ENCODE results near the gene USH2A.

The USH2A gene

DNA sequence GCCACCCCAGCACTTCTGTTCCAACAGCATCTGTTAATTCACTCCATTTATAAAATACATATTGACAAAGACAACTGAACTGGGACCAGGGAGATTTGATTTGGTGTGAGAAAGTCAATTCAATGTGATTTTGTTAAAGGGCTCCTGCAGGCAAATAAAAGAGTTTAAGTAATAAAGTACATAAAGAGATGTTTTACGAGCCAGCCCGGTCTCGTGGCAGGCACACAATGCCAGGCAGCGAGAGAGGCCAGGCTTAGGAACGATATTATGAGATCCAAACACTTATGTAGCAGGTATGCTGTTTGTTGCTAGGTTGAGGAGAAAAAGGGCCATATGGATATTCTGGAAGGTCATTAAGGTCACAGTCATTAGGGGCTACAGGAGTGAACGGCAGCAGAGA lies 629.1 kb downstream of the USH2A start:
- no peak for FAIRE-seq
- DNase-seq (ENCODE audit: insufficient read length): no peak
- no peak for TF ChIP-seq TAF1 (IDR thresholded peaks at IDR 0.05; ENCODE audit: borderline replicate concordance, low read depth, low read length)
- TF ChIP-seq POLR2AphosphoS5 (IDR thresholded peaks at IDR 0.05; ENCODE audit: low read depth, low read length): no peak
- no peak for TF ChIP-seq POLR2A (IDR thresholded peaks at IDR 0.05; ENCODE audit: low read depth, low read length)

DNA sequence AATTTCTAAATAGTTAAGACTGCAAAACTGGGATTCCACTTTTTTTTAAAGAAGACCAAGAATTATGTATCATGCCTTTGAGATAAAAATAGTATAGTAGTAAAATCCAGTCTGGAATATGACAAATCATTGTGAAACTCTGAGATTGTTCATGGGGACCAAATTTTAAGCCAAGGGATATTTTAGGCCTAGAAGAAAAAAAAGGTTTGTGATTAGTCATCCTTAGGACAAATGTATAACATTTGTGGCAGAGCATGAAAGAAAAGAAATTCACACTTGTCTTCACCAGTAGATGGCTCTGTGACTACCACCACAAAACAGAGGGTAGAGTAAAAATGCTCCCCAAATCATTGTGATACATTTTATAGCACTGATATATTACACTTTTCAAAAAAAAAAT lies 630.1 kb downstream of the USH2A start:
- FAIRE-seq (no peak), DNase-seq (ENCODE audit: insufficient read length) (no peak)
- TF ChIP-seq TAF1 (IDR thresholded peaks at IDR 0.05; ENCODE audit: borderline replicate concordance, low read depth, low read length) (no peak), POLR2A (IDR thresholded peaks at IDR 0.05; ENCODE audit: low read depth, low read length) (no peak), POLR2AphosphoS5 (IDR thresholded peaks at IDR 0.05; ENCODE audit: low read depth, low read length) (no peak)

DNA sequence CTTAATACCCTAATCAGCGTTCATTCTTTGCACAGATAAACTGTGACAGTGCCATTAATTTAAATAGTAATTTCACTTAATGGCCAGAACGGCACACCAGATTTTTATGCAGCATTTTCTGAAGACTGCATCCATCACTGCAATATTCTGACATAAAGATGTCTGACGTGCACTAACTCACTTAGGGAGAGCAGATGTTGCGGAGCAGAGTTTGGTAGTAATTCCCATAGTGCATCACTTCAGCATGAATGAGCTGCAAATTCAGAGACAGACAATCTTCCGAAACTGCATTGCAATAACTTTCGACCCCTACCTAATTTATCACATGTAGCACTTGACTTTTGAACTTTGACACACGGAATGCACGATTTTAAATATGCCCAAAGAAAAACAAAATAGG lies 630.8 kb downstream of the USH2A start:
- no peak for FAIRE-seq
- TF ChIP-seq TAF1 (IDR thresholded peaks at IDR 0.05; ENCODE audit: borderline replicate concordance, low read depth, low read length) (no peak), POLR2A (IDR thresholded peaks at IDR 0.05; ENCODE audit: low read depth, low read length) (no peak), POLR2AphosphoS5 (IDR thresholded peaks at IDR 0.05; ENCODE audit: low read depth, low read length) (no peak)
- DNase-seq (ENCODE audit: insufficient read length): no peak

DNA sequence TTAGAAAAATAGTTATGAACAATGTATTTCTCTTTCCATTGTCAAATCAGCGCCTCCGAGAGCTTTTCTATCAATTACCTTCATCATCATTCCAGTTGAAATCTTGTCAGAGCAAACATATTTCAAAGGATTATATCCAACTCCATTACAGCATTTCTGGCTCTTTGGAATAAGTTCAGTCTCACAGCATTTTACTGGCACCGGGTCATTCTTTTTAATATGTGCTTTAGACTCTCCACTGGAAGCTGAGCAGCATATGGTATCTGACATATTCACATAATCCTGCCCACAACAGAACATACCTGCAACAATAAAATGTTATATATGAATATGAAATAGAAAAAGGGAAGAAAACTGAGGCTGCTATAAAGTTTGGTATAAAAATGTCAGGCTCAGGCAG lies 633.3 kb downstream of the USH2A start:
- no peak for DNase-seq (ENCODE audit: insufficient read length)
- TF ChIP-seq POLR2AphosphoS5 (IDR thresholded peaks at IDR 0.05; ENCODE audit: low read depth, low read length): no peak
- no peak for TF ChIP-seq POLR2A (IDR thresholded peaks at IDR 0.05; ENCODE audit: low read depth, low read length)
- TF ChIP-seq TAF1 (IDR thresholded peaks at IDR 0.05; ENCODE audit: borderline replicate concordance, low read depth, low read length): no peak
- no peak for FAIRE-seq

- DNase-seq (ENCODE audit: insufficient read length): no peak
- FAIRE-seq: no peak
- no peak for TF ChIP-seq POLR2A (IDR thresholded peaks at IDR 0.05; ENCODE audit: low read depth, low read length)
- no peak for TF ChIP-seq POLR2AphosphoS5 (IDR thresholded peaks at IDR 0.05; ENCODE audit: low read depth, low read length)
- TF ChIP-seq TAF1 (IDR thresholded peaks at IDR 0.05; ENCODE audit: borderline replicate concordance, low read depth, low read length): no peak
These were observed 636.3 kb downstream of the USH2A start for GRCh38 chr1:215786997-215787396.

- TF ChIP-seq POLR2AphosphoS5 (IDR thresholded peaks at IDR 0.05; ENCODE audit: low read depth, low read length) (no peak), TAF1 (IDR thresholded peaks at IDR 0.05; ENCODE audit: borderline replicate concordance, low read depth, low read length) (no peak), POLR2A (IDR thresholded peaks at IDR 0.05; ENCODE audit: low read depth, low read length) (no peak)
- no peak for DNase-seq (ENCODE audit: insufficient read length)
- no peak for FAIRE-seq
These were observed 642.6 kb downstream of the USH2A start for GRCh38 chr1:215780641-215781040.

DNA sequence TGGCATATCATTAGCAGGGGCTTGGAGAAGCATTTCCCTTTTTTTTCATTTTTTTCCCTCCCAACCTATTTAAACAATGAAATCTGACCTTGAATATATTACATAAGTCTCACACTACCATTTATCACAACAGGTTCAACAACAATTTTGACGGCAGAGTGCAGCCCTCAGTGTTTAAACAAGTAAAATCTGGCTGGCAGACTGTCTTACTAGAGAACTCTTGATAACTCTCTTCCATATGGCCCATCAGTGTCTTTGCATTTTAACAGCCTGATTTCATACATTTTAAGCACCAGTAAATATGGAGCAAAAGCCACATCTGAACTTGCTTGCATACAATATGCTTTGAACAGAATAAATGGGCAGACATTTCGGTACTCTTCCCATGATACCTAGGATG lies 643.1 kb downstream of the USH2A start:
- FAIRE-seq: no peak

GRCh38 chr1:215779729-215780128 lies 643.5 kb downstream of the USH2A start:
- DNase-seq (ENCODE audit: insufficient read length) (no peak), FAIRE-seq (no peak)
- no peak for TF ChIP-seq POLR2AphosphoS5 (IDR thresholded peaks at IDR 0.05; ENCODE audit: low read depth, low read length)
- no peak for TF ChIP-seq POLR2A (IDR thresholded peaks at IDR 0.05; ENCODE audit: low read depth, low read length)
- TF ChIP-seq TAF1 (IDR thresholded peaks at IDR 0.05; ENCODE audit: borderline replicate concordance, low read depth, low read length): no peak

More for the DNA sequence above, 643.1 kb downstream of the USH2A start:
- DNase-seq (ENCODE audit: insufficient read length): no peak
- TF ChIP-seq POLR2A (IDR thresholded peaks at IDR 0.05; ENCODE audit: low read depth, low read length): no peak
- TF ChIP-seq TAF1 (IDR thresholded peaks at IDR 0.05; ENCODE audit: borderline replicate concordance, low read depth, low read length): no peak
- TF ChIP-seq POLR2AphosphoS5 (IDR thresholded peaks at IDR 0.05; ENCODE audit: low read depth, low read length): no peak

- FAIRE-seq: no peak
- no peak for DNase-seq (ENCODE audit: insufficient read length)
- TF ChIP-seq POLR2A (IDR thresholded peaks at IDR 0.05; ENCODE audit: low read depth, low read length) (no peak), TAF1 (IDR thresholded peaks at IDR 0.05; ENCODE audit: borderline replicate concordance, low read depth, low read length) (no peak), POLR2AphosphoS5 (IDR thresholded peaks at IDR 0.05; ENCODE audit: low read depth, low read length) (no peak)
These were observed 645.8 kb downstream of the USH2A start for GRCh38 chr1:215777370-215777925.

DNA sequence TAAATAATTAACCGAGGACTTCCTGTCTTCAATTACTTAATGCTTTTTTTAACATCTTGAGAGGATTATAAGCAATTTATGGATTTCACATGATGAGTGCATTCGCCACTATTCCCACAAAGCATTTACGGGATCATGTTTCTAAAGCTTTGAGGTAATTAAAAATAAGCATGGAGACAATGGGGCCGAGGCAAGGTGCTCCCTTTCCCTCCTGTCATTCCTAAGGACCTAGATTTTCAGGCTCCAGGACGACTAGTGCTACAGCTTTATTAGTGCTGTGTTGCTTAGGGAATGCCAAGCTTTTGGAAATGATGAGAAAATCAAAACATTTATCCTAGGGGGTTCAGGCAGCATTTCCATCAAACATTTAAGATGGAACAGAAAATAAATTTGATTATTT lies 646.9 kb downstream of the USH2A start:
- no peak for TF ChIP-seq POLR2AphosphoS5 (IDR thresholded peaks at IDR 0.05; ENCODE audit: low read depth, low read length)
- DNase-seq (ENCODE audit: insufficient read length): no peak
- FAIRE-seq: no peak

DNA sequence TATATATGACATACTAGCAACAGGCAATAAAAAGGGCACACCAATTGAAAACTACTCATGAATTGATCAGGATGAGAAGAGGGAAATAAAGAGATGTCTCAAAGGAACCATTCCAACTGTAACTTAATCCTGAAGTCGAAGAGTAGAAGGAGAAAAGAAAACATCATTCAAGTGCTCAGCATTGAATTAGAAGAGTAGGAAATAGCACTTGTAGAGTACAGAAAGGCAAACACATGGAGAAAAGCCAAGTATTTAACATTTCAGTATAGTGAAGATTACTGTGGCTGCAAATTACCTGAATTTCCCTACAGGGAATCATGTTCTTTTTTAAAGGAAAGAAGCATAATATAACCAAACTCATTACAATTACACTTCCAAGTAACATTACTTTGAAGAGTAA lies 651.1 kb downstream of the USH2A start:
- no peak for DNase-seq (ENCODE audit: insufficient read length)
- TF ChIP-seq POLR2AphosphoS5 (IDR thresholded peaks at IDR 0.05; ENCODE audit: low read depth, low read length) (no peak), POLR2A (IDR thresholded peaks at IDR 0.05; ENCODE audit: low read depth, low read length) (no peak), TAF1 (IDR thresholded peaks at IDR 0.05; ENCODE audit: borderline replicate concordance, low read depth, low read length) (no peak)
- no peak for FAIRE-seq

DNA sequence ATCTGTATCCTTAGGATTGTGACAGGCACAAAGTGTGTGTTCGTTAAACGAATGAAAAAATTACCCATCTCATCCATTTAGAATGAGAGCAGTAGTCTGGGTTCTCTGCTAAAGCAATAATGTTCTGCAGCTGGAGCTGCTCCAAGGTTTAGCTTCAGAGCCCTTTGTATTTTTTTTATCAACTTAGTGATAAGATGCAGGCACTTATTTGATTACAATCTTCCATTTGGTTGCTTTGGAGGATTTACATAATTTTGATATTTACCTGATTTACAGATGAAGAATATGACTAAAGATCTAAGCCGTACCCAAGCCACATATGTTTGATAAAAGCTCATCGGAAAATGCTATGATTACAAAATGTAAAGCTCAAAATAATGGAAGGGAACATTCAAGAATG lies 654.9 kb downstream of the USH2A start:
- no peak for TF ChIP-seq TAF1 (IDR thresholded peaks at IDR 0.05; ENCODE audit: borderline replicate concordance, low read depth, low read length)
- DNase-seq (ENCODE audit: insufficient read length) (no peak), FAIRE-seq (no peak)

DNA sequence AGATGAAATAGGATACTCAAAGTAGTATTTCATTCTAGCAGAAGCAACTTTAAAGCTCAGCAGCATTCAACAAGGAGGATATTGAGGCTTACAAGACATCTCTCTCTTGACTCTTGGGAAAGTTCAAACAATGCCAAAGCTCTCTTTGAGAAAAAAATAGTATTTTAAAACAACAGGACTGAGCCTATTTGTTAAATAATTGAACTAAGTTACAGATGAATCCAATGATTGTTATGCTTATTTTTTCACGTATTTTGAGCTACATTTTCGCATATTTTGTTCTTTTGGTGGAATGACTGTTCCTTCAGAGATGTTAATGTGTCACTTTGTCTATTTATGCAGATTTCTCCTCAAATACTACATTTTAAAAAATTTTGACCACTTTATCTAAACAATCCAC lies 655.5 kb downstream of the USH2A start:
- FAIRE-seq: no peak
- TF ChIP-seq TAF1 (IDR thresholded peaks at IDR 0.05; ENCODE audit: borderline replicate concordance, low read depth, low read length) (no peak), POLR2A (IDR thresholded peaks at IDR 0.05; ENCODE audit: low read depth, low read length) (no peak), POLR2AphosphoS5 (IDR thresholded peaks at IDR 0.05; ENCODE audit: low read depth, low read length) (no peak)

More for the DNA sequence above, 655.5 kb downstream of the USH2A start:
- DNase-seq (ENCODE audit: insufficient read length): no peak
